Measurements from ENCODE around the gene SP100.

GRCh38 chr2:230502593-230502992 lies 86.6 kb downstream of the SP100 start:
- TF ChIP-seq RFX5 (IDR thresholded peaks at IDR 0.05; ENCODE audit: borderline replicate concordance, low read depth, low read length) (no peak), CTCF (IDR thresholded peaks at IDR 0.05; ENCODE audit: control extremely low read depth in 1 of 3, insufficient read depth in 1 of 3, low read depth in 1 of 3, low read length in 3 of 3) (no peak), YY1 (IDR thresholded peaks at IDR 0.05; ENCODE audit: low read depth, low read length) (no peak), USF2 (IDR thresholded peaks at IDR 0.05; ENCODE audit: low read length) (no peak), POLR2AphosphoS5 (IDR thresholded peaks at IDR 0.05; ENCODE audit: low read depth, low read length) (no peak), TEAD4 (IDR thresholded peaks at IDR 0.05; ENCODE audit: low read depth, low read length) (no peak), SRF (IDR thresholded peaks at IDR 0.05; ENCODE audit: low read depth, low read length) (no peak), BRCA1 (IDR thresholded peaks at IDR 0.05; ENCODE audit: low read depth, low read length) (no peak), EP300 (IDR thresholded peaks at IDR 0.05; ENCODE audit: borderline replicate concordance in 1 of 2, low read depth in 2 of 2, low read length in 2 of 2) (no peak), HDAC2 (IDR thresholded peaks at IDR 0.05; ENCODE audit: borderline replicate concordance in 1 of 2, low read depth in 2 of 2, low read length in 2 of 2) (no peak), POLR2A (IDR thresholded peaks at IDR 0.05; ENCODE audit: control extremely low read depth in 1 of 2, low read depth in 2 of 2, low read length in 2 of 2) (no peak), FOSL1 (IDR thresholded peaks at IDR 0.05; ENCODE audit: insufficient read depth, low read depth, low read length) (no peak), RXRA (IDR thresholded peaks at IDR 0.05; ENCODE audit: insufficient read depth, low read depth, low read length) (no peak), TBP (IDR thresholded peaks at IDR 0.05; ENCODE audit: low read depth, low read length) (no peak)
